Measurements from ENCODE around the gene SAP30BP. TPM values are rescaled to one million over a fixed set of nuclear protein-coding genes. Genes with fewer than 3 reads are reported as not detected.

Gene SAP30BP
- total RNA-seq, 1 experiment from 2014 or later, result 89.7 TPM

DNA sequence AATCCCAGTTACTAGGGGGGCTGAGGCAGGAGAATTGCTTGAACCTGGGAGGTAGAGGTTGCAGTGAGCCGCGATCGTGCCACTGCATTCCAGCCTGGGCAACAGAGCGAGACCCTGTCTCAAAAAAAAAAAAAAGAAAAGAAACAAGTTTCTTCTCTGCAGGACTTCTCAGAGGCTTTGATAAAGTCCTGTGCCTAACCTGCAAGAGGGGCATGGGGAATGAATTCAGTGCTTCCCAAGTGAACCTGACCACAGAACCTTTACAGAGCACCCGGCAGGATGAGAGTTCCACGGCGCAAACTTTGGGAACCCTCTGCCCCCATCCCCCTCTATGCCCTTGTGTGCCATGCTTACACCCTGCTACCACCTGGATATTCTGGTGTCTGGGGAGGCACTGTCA is 72.0 kb downstream of the SAP30BP start:
- Histone ChIP-seq H4K91ac (ENCODE audit: insufficient read length, low read depth, low read length) (no peak overlapping the region), H4K20me1 (ENCODE audit: control insufficient read depth, insufficient read depth, insufficient read length) (no peaks in the 10 kb centered on the region), H2BK120ac (ENCODE audit: low read depth, low read length, poor library complexity, severe bottlenecking) (no peak overlapping the region), H3K27me3 (ENCODE audit: insufficient read depth, low read length) (no peaks in the 10 kb centered on the region), H2BK5ac (ENCODE audit: insufficient read length, low read length) (no peak overlapping the region), H3T11ph (ENCODE audit: low read length) (no peak overlapping the region), H3K4ac (ENCODE audit: low read depth, low read length) (no peak overlapping the region), H3K27ac (ENCODE audit: insufficient read length, low read depth, low read length) (no peak overlapping the region), H3K23ac (ENCODE audit: insufficient read length, low read depth, low read length) (no peak overlapping the region), H3K79me1 (ENCODE audit: insufficient read depth, low read depth, low read length, poor library complexity, severe bottlenecking) (no peaks in the 10 kb centered on the region), H2BK20ac (ENCODE audit: low read depth, low read length, poor library complexity, severe bottlenecking) (no peak overlapping the region), H3K4me2 (ENCODE audit: insufficient read depth, insufficient read length, low read length) (no peak overlapping the region), H3K18ac (ENCODE audit: insufficient read length, low read depth, low read length) (no peak overlapping the region), H3K9me3 (ENCODE audit: control insufficient read depth, low read depth, low read length) (no peaks in the 10 kb centered on the region), H4K5ac (ENCODE audit: insufficient read length, low read depth, low read length) (no peak overlapping the region), H3K9ac (ENCODE audit: extremely low read depth, insufficient read length, low read length) (no peak overlapping the region), H2BK12ac (ENCODE audit: insufficient read length, low read depth, low read length) (no peak overlapping the region), H2AK5ac (ENCODE audit: insufficient read length, low read length) (no peak overlapping the region), H4K8ac (replicated peaks; ENCODE audit: insufficient read length, low read depth, low read length) (no peak overlapping the region), H3K23me2 (ENCODE audit: insufficient read length, low read depth, low read length, poor library complexity, severe bottlenecking) (no peaks in the 10 kb centered on the region), H2AFZ (ENCODE audit: low read length) (no peak overlapping the region), H3K79me2 (ENCODE audit: insufficient read depth, low read length) (no peaks in the 10 kb centered on the region), H3K4me1 (ENCODE audit: insufficient read depth, low read length) (no peaks in the 10 kb centered on the region), H2BK15ac (ENCODE audit: low read depth, low read length) (no peak overlapping the region), H3K56ac (ENCODE audit: insufficient read length, low read depth, low read length) (no peak overlapping the region), H3K14ac (ENCODE audit: insufficient read depth, low read length) (no peak overlapping the region)
- Mint-ChIP-seq H3K27ac (no peak overlapping the region), H3K4me1 (peaks cover 7% of the 10 kb centered on the region in 2 experiments), H3K4me3 (no peak overlapping the region), H3K36me3 (ENCODE audit: insufficient read depth in 1 of 3, low read depth in 3 of 3) (no peaks in the 10 kb centered on the region), H3K9me3 (no peaks in the 10 kb centered on the region), H3K27me3 (ENCODE audit: low read depth) (no peaks in the 10 kb centered on the region)
- no CpG with 5 or more reads among the region's 7 CpGs for whole genome bisulfite sequencing (ENCODE audit: extremely low coverage, insufficient read length, low lambda C conversion rate)
- TF ChIP-seq, protein P1, sequence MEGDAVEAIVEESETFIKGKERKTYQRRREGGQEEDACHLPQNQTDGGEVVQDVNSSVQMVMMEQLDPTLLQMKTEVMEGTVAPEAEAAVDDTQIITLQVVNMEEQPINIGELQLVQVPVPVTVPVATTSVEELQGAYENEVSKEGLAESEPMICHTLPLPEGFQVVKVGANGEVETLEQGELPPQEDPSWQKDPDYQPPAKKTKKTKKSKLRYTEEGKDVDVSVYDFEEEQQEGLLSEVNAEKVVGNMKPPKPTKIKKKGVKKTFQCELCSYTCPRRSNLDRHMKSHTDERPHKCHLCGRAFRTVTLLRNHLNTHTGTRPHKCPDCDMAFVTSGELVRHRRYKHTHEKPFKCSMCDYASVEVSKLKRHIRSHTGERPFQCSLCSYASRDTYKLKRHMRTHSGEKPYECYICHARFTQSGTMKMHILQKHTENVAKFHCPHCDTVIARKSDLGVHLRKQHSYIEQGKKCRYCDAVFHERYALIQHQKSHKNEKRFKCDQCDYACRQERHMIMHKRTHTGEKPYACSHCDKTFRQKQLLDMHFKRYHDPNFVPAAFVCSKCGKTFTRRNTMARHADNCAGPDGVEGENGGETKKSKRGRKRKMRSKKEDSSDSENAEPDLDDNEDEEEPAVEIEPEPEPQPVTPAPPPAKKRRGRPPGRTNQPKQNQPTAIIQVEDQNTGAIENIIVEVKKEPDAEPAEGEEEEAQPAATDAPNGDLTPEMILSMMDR (conservative IDR thresholded peaks at IDR 0.05), result no peak
- DNase-seq, result no peak

Measured in H9 (cell line).